ENCODE results near the gene PPIP5K2. TPM values are rescaled to one million over a fixed set of nuclear protein-coding genes. Genes with fewer than 3 reads are reported as not detected.

PPIP5K2 gene
- polyA plus RNA-seq, 1 donor from 2014 or later = 153 TPM

- Histone ChIP-seq H3K4me3 (ENCODE audit: low read length) (no peak overlapping the region), H3K27me3 (ENCODE audit: insufficient read depth, low read depth, low read length) (no peaks in the 10 kb centered on the region), H3K9ac (ENCODE audit: low read length) (no peak overlapping the region), H3K4me2 (ENCODE audit: low read length) (no peak overlapping the region), H3K9me2 (ENCODE audit: insufficient read depth, low read length) (no peaks in the 10 kb centered on the region), H3F3A (ENCODE audit: insufficient read depth, low read length, poor library complexity, severe bottlenecking) (no peaks in the 10 kb centered on the region), H3K9me3 (ENCODE audit: low read length) (no peaks in the 10 kb centered on the region), H3K36me3 (ENCODE audit: insufficient read depth, low read length) (no peaks in the 10 kb centered on the region), H4K20me1 (ENCODE audit: insufficient read depth) (no peaks in the 10 kb centered on the region), H3K27ac (ENCODE audit: low read length) (no peak overlapping the region), H2AFZ (ENCODE audit: low read depth, low read length) (no peak overlapping the region), H3K79me2 (replicated peaks; ENCODE audit: insufficient read depth, low read length) (no peaks in the 10 kb centered on the region)
- TF ChIP-seq EZH2 (IDR thresholded peaks at IDR 0.05; ENCODE audit: borderline replicate concordance, insufficient read depth, low read length, poor library complexity, severe bottlenecking) (no peak), POLR2AphosphoS5 (IDR thresholded peaks at IDR 0.05) (no peak), RAD21 (conservative IDR thresholded peaks at IDR 0.05) (no peak)
Observed at GRCh38 chr5:103234239-103234975, 114.3 kb downstream of the PPIP5K2 start.

- Histone ChIP-seq H3K36me3 (ENCODE audit: insufficient read depth, low read length) (no peaks in the 10 kb centered on the region), H3K27ac (ENCODE audit: low read length) (no peak overlapping the region), H3K9me3 (ENCODE audit: low read length) (no peaks in the 10 kb centered on the region), H3K9me2 (ENCODE audit: insufficient read depth, low read length) (no peaks in the 10 kb centered on the region), H3K9ac (ENCODE audit: low read length) (no peak overlapping the region), H3K79me2 (replicated peaks; ENCODE audit: insufficient read depth, low read length) (no peaks in the 10 kb centered on the region), H3F3A (ENCODE audit: insufficient read depth, low read length, poor library complexity, severe bottlenecking) (no peaks in the 10 kb centered on the region), H3K4me2 (ENCODE audit: low read length) (no peak overlapping the region), H3K27me3 (ENCODE audit: insufficient read depth, low read depth, low read length) (no peaks in the 10 kb centered on the region), H3K4me3 (ENCODE audit: low read length) (no peak overlapping the region), H2AFZ (ENCODE audit: low read depth, low read length) (no peak overlapping the region), H4K20me1 (ENCODE audit: insufficient read depth) (no peaks in the 10 kb centered on the region)
- TF ChIP-seq EP300 (conservative IDR thresholded peaks at IDR 0.05; ENCODE audit: poor library complexity, severe bottlenecking) (no peak), MXI1 (conservative IDR thresholded peaks at IDR 0.05; ENCODE audit: poor library complexity, severe bottlenecking) (no peak), POLR2AphosphoS5 (IDR thresholded peaks at IDR 0.05) (no peak), TAF1 (IDR thresholded peaks at IDR 0.05; ENCODE audit: low read depth) (no peak), RAD21 (conservative IDR thresholded peaks at IDR 0.05) (no peak), SMC3 (conservative IDR thresholded peaks at IDR 0.05; ENCODE audit: poor library complexity) (no peak), CTCF (IDR thresholded peaks at IDR 0.05; ENCODE audit: poor library complexity, severe bottlenecking) (no peak), EZH2 (IDR thresholded peaks at IDR 0.05; ENCODE audit: borderline replicate concordance, insufficient read depth, low read length, poor library complexity, severe bottlenecking) (no peak), REST (IDR thresholded peaks at IDR 0.05; ENCODE audit: borderline replicate concordance) (no peak)
Observed at GRCh38 chr5:103235891-103236290, 115.8 kb downstream of the PPIP5K2 start.
